KMS-11 (cell line): ENCODE measurements around the gene CCR3.

ENCODE experiments used
- H2AFZ ChIP-seq: fragments of 200-600 bp; sonication (generic); 2 replicates; pipeline ENCODE4 v1.6.1; 2016; ENCODE audit warnings: antibody characterized with exemption, mixed run types, low read depth
- H3K27ac ChIP-seq: fragments of 200-600 bp; sonication (generic); 2 replicates; pipeline ENCODE4 v1.6.1; 2016; ENCODE audit warnings: mild to moderate bottlenecking, mixed run types
- H3K27me3 ChIP-seq: fragments of 200-600 bp; sonication (generic); 2 replicates; pipeline ENCODE4 v1.6.1; 2017; ENCODE audit warnings: mild to moderate bottlenecking, low read depth, mixed run types, moderate library complexity; ENCODE audit not compliant: insufficient read depth
- H3K36me3 ChIP-seq: fragments of 200-600 bp; sonication (generic); 2 replicates; pipeline ENCODE4 v1.6.1; 2017; ENCODE audit warnings: mild to moderate bottlenecking, mixed run types; ENCODE audit not compliant: insufficient read depth
- H3K4me1 ChIP-seq: fragments of 200-600 bp; sonication (generic); 2 replicates; pipeline ENCODE4 v1.6.1; 2016; ENCODE audit warnings: mild to moderate bottlenecking, low read depth, mixed run types; ENCODE audit not compliant: poor library complexity, severe bottlenecking
- H3K4me2 ChIP-seq: fragments of 200-600 bp; sonication (generic); 2 replicates; pipeline ENCODE4 v1.7.0; 2016; ENCODE audit warnings: mild to moderate bottlenecking, mixed run types
- H3K4me3 ChIP-seq: fragments of 200-600 bp; sonication (generic); IDR thresholded peaks from 2 replicates; pipeline ENCODE4 v1.6.1; 2017; ENCODE audit warnings: low read depth, low read length, mixed read lengths; ENCODE audit not compliant: insufficient read depth
- H3K79me2 ChIP-seq: fragments of 200-600 bp; sonication (generic); 2 replicates; pipeline ENCODE4 v1.6.1; 2016; ENCODE audit warnings: low read depth, mixed run types; ENCODE audit not compliant: insufficient read depth
- H3K9ac ChIP-seq: fragments of 200-600 bp; sonication (generic); 2 replicates; pipeline ENCODE4 v1.6.1; 2016; ENCODE audit warnings: mild to moderate bottlenecking, mixed run types
- H4K20me1 ChIP-seq: fragments of 200-600 bp; sonication (generic); 2 replicates; pipeline ENCODE4 v1.6.1; 2016; ENCODE audit warnings: mild to moderate bottlenecking, mixed run types; ENCODE audit not compliant: insufficient read depth
- CTCF ChIP-seq: fragments of 200-600 bp; sonication (generic); conservative IDR thresholded peaks from 2 replicates; pipeline ENCODE4 v1.6.1; 2017; ENCODE audit warnings: low read depth, mild to moderate bottlenecking, antibody characterized with exemption, low read length, moderate library complexity, mixed read lengths

The CCR3 gene

DNA sequence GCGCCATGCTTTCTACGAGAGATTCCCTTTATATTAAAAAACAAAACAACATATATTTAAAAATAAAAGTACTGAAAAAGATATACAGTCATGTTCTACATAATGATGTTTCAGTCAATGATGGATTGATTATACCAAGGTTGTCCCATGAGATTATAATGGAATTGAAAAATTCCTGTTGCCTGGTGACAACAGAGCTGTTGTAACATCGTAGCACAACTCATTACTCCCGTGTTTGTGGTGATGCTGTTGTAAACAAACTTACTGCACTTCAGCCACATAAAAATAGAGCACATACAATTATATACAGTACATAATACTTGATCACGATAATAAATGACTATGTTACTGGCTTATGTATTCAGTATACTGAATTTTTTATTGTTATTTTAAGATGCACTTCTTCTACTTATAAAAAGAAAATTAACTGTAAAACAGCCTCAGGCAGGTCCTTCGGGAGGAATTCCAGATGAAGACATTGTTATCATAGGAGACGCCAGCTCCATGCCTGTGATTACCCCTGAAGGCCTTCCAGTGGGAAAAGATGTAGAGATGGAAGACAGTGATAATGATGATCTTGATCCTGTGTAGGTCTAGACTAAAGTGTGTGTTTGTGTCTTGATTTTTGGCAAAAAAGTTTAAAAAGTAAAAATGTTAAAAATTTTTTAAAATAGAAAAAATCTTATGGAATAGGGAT, 45.9 kb upstream of the CCR3 start:
- peaks cover 9% of the 10 kb centered on the region for H3K4me1 ChIP-seq
- no peak overlapping the region for H3K27ac ChIP-seq
- no peaks in the 10 kb centered on the region for H4K20me1 ChIP-seq
- no peaks in the 10 kb centered on the region for H3K27me3 ChIP-seq
- no peak overlapping the region for H2AFZ ChIP-seq
- H3K4me3 ChIP-seq: no peak overlapping the region
- H3K9ac ChIP-seq: no peak overlapping the region
- no peak overlapping the region for H3K4me2 ChIP-seq
- H3K79me2 ChIP-seq: no peaks in the 10 kb centered on the region
- TF ChIP-seq CTCF: no peak
- no peaks in the 10 kb centered on the region; the same call in 1 of the 2 replicates for H3K36me3 ChIP-seq

DNA sequence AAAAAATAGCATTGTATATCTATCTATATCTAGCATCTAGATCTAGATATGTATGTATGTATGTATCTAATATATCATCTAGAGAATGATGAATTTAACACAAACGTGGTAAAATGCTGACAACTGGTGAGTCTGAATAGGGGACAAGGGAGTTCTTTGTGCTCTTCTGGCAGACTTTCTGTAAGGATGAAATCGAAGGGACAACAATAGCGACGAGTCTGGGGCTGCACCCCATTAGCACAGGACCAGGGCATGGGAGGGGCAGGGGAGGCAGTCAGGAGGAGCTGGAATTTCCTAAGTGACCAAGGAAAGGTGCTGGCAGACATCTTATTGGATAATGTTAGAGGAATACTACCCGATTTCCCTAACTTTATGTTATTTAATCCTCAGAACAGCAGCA, 42.0 kb upstream of the CCR3 start:
- Histone ChIP-seq H3K4me2 (no peak overlapping the region), H3K27me3 (no peaks in the 10 kb centered on the region), H3K4me1 (peaks cover 23% of the 10 kb centered on the region), H4K20me1 (no peaks in the 10 kb centered on the region), H3K79me2 (peaks cover 18% of the 10 kb centered on the region), H3K36me3 (no peaks in the 10 kb centered on the region), H3K9ac (no peak overlapping the region), H3K27ac (no peak overlapping the region), H2AFZ (no peak overlapping the region), H3K4me3 (no peak overlapping the region)
- TF ChIP-seq CTCF: no peak

- H4K20me1 ChIP-seq: no peaks in the 10 kb centered on the region
- no peak overlapping the region for H3K4me3 ChIP-seq
- H3K27me3 ChIP-seq: no peaks in the 10 kb centered on the region
- no peak for TF ChIP-seq CTCF
- H3K36me3 ChIP-seq: no peaks in the 10 kb centered on the region
- H3K4me2 ChIP-seq: no peak overlapping the region
- no peak overlapping the region for H2AFZ ChIP-seq
- no peak overlapping the region for H3K27ac ChIP-seq
- peaks cover 29% of the 10 kb centered on the region for H3K4me1 ChIP-seq
- H3K9ac ChIP-seq: no peak overlapping the region
- peaks cover 18% of the 10 kb centered on the region for H3K79me2 ChIP-seq
Observed at GRCh38 chr3:46200790-46201189, 41.5 kb upstream of the CCR3 start.

- Histone ChIP-seq H3K27me3 (no peaks in the 10 kb centered on the region), H3K79me2 (peaks cover 24% of the 10 kb centered on the region), H3K36me3 (no peaks in the 10 kb centered on the region), H3K4me1 (peaks cover 47% of the 10 kb centered on the region), H2AFZ (no peak overlapping the region), H4K20me1 (no peaks in the 10 kb centered on the region), H3K4me2 (no peak overlapping the region), H3K4me3 (no peak overlapping the region), H3K27ac (no peak overlapping the region), H3K9ac (no peak overlapping the region)
- no peak for TF ChIP-seq CTCF
Observed at GRCh38 chr3:46202535-46202934, 39.7 kb upstream of the CCR3 start.
